NT2/D1 (cell line): ENCODE measurements around the gene TINAGL1.
A peak's percentile ranks its signal among the peaks of the same experiment; 100 is the strongest.

Source experiments
- DNase-seq: peaks from one replicate; pipeline ENCODE4 v3.0.0-alpha.2; 2011; ENCODE audit warnings: low read depth, low spot score
- H3K27me3 ChIP-seq: 2 replicates; pipeline ENCODE4 v1.6.0; 2011; ENCODE audit warnings: mild to moderate bottlenecking; ENCODE audit not compliant: insufficient read length, insufficient read depth
- H3K36me3 ChIP-seq: 2 replicates; pipeline ENCODE4 v1.6.1; 2011; ENCODE audit warnings: mild to moderate bottlenecking, low read length, mixed read lengths; ENCODE audit not compliant: insufficient read depth, insufficient read length
- H3K4me1 ChIP-seq: 2 replicates; pipeline ENCODE4 v1.5.1; 2011; ENCODE audit not compliant: insufficient read depth, insufficient read length
- H3K4me3 ChIP-seq: 2 replicates; pipeline ENCODE4 v1.5.1; 2011; ENCODE audit warnings: low read depth; ENCODE audit not compliant: insufficient read length
- H3K9ac ChIP-seq: 2 replicates; pipeline ENCODE4 v1.6.0; 2011; ENCODE audit warnings: low read depth; ENCODE audit not compliant: insufficient read length
- H3K9me3 ChIP-seq: 2 replicates; pipeline ENCODE4 v1.5.1; 2011; ENCODE audit warnings: mild to moderate bottlenecking, low read length; ENCODE audit not compliant: insufficient read depth
- SUZ12 ChIP-seq: IDR thresholded peaks from 2 replicates; pipeline ENCODE4 v1.6.1; 2011; ENCODE audit not compliant: insufficient read length, insufficient read depth; ENCODE audit errors: extremely low read depth
- YY1 ChIP-seq: IDR thresholded peaks from 2 replicates; pipeline ENCODE4 v1.6.1; 2011; ENCODE audit not compliant: insufficient read length, insufficient read depth
- ZNF274 ChIP-seq: IDR thresholded peaks from 2 replicates; pipeline ENCODE4 v1.6.1; 2011; ENCODE audit warnings: mild to moderate bottlenecking, low read depth, low read length

The TINAGL1 gene

DNA sequence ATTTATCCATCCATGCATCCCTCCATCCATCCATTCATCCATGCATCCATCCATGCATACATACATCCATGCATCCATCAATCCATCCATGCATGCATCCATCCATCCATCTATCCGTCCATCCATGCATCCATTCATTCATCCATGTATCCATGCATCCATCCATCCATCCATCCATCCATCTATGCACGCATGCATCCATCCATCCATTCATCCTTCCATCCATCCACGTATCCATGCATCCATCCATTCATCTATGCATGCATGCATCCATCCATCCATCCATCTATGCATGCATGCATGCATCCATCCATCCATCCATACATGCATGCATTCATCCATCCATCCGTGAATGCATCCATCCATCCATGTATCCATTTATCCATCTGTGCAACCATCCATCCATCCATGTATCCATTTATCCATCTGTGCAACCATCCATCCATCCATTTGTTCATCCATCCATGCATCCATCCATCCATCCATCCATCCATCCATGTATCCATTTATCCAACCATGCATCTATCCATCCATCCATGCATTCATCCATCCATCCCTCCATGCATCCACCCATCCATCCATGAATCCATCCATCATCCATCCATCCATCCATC, 30.3 kb upstream of the TINAGL1 start:
- no peak for TF ChIP-seq ZNF274
- no peak for TF ChIP-seq YY1
- TF ChIP-seq SUZ12: no peak
- Histone ChIP-seq H3K36me3 (no peaks in the 10 kb centered on the region), H3K9me3 (peaks cover 19% of the 10 kb centered on the region), H3K9ac (no peak overlapping the region), H3K4me3 (no peak overlapping the region), H3K4me1 (peaks cover 5% of the 10 kb centered on the region), H3K27me3 (no peaks in the 10 kb centered on the region)
- DNase-seq: no peak

DNA sequence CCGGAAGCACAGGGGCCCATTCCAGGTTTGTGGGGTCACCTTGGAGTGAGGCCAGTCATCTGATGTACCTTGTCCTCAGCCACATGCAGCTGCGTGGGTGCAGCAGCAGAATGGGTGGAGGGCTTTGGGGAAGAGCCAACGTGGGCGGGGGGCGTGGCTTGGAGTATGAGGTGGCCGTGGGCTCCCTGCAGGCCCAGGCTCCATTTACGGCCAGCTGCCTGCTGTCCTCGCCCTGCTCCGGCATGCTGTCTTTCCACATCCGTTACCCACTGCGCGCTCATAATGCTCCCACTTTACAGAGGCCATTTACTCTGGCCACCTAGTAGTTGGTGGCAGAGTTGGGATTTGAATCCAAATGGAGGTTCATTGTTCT, 27.8 kb upstream of the TINAGL1 start:
- no peak overlapping the region for H3K4me3 ChIP-seq
- no peaks in the 10 kb centered on the region for H3K36me3 ChIP-seq
- H3K9me3 ChIP-seq: no peaks in the 10 kb centered on the region; the same call in 1 of the 2 replicates
- DNase-seq: no peak
- peak overlapping the region; percentile 54 for H3K9ac ChIP-seq
- H3K27me3 ChIP-seq: no peaks in the 10 kb centered on the region
- peaks cover 5% of the 10 kb centered on the region for H3K4me1 ChIP-seq
- TF ChIP-seq SUZ12 (no peak), ZNF274 (no peak), YY1 (no peak)

DNA sequence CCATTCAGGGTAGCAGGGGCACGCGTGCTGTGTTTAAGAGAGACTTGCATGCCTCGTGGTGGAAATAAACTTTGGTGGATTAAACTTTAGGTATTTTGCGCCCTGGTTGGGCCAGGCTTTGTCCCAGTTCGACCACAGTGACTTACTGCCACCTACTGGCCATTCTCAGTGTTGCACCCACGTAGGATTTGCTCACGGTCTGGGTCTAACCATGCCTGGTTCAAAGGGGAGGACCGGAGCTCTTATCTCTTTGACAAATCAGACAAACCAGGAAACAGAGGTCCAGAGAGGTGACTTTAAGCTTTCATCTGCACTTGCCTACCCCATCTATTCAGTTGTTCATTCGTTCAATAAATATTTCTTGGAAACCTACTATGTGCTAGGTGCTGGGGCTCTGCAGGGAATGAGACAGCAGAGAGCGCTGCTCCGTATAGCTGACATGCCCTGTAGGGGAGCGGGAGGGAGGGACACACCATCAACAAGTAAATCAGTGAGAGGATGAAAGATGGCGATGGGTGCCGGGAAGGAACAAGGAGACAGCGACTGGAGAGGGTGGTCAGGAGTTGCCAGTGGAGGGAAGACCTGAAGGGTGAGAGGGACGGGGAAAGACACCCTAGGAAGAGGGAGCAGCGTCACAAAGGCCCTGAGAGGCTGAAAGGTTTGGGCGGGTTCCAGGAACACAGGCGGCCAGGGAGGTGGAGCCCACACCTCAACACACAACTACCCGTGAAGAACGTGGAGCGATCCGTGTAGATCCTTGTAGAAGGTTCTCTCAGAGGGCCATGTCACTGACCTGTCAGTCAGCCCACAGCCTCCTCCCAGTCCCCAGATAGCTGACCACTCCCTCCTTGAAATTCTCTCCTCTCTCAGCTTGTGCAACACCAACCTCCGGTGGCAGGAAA, 27.2 kb upstream of the TINAGL1 start:
- TF ChIP-seq ZNF274 (no peak), YY1 (peak; percentile 34)
- Histone ChIP-seq H3K27me3 (no peaks in the 10 kb centered on the region), H3K36me3 (no peaks in the 10 kb centered on the region), H3K9me3 (no peaks in the 10 kb centered on the region; the same call in 1 of the 2 replicates), H3K4me3 (peak overlapping the region; percentile 61), H3K9ac (peak overlapping the region; percentile 77), H3K4me1 (peaks cover 5% of the 10 kb centered on the region)
- peak; percentile 93 for DNase-seq

DNA sequence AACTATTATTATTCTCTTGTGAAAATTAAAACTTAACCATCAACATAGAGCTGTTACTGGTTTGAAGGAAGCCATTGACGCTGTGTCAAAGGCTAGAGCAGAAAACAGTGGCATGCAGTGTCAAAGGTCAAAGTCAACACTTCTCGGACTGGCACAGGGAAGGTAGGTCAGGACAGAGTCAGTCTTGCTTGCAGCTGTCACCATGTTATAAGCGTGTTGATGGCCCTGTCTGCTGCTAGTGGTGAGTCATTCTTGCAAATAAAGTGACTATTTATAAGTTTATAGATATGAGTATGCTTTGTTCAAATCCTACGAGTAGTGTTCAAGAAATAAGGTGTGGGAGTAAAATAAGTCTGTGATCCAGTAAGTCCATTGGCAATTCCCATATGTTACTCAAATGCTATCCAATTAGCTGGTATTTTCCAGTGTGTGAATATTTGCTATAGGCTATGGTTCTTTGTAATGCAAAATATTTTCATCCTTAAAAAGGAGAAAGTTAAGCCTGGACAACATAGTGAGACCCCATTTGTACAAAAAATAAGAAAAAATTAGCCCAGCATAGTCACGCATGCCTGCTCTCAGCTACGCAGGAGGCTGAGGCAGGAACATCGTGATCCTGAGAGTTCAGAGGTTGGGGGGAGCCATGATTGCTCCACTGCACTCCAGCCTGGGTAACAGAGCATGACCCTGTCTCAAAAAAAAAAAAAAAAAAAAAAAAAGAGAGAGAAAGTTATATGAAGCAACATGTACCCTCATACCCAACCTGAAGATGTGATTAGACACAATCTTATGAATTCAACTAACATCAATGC, 26.3 kb upstream of the TINAGL1 start:
- H3K27me3 ChIP-seq: no peaks in the 10 kb centered on the region
- peak overlapping the region; percentile 61 for H3K4me3 ChIP-seq
- H3K9me3 ChIP-seq: no peaks in the 10 kb centered on the region; the same call in 1 of the 2 replicates
- no peaks in the 10 kb centered on the region for H3K36me3 ChIP-seq
- TF ChIP-seq ZNF274: no peak
- no peak for TF ChIP-seq YY1
- TF ChIP-seq SUZ12: no peak
- no peak for DNase-seq
- H3K4me1 ChIP-seq: peaks cover 5% of the 10 kb centered on the region
- H3K9ac ChIP-seq: peak overlapping the region; percentile 77

DNA sequence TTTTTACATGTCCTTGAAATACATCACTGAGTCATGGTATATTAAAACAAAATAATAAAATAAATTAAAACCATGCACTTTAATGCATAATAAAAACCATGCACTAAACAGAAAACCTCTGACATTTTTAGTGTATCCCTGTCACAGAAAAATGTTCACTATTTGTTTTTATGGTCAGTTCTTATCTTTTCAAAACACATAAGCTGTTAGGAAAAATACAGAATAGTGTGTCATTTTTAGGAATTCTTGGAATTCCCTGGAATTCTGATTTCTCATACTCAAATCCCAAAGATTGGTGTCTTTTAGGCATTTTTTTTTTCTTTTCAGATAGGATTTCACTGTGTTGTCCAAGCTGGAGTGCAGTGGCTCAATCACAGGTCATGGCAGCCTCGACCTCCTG, 25.1 kb upstream of the TINAGL1 start:
- DNase-seq: no peak
- no peak overlapping the region for H3K4me3 ChIP-seq
- H3K9ac ChIP-seq: no peak overlapping the region
- H3K36me3 ChIP-seq: no peaks in the 10 kb centered on the region
- no peaks in the 10 kb centered on the region for H3K27me3 ChIP-seq
- peaks cover 5% of the 10 kb centered on the region for H3K4me1 ChIP-seq
- no peaks in the 10 kb centered on the region for H3K9me3 ChIP-seq
- no peak for TF ChIP-seq ZNF274
- TF ChIP-seq SUZ12: no peak
- no peak for TF ChIP-seq YY1

DNA sequence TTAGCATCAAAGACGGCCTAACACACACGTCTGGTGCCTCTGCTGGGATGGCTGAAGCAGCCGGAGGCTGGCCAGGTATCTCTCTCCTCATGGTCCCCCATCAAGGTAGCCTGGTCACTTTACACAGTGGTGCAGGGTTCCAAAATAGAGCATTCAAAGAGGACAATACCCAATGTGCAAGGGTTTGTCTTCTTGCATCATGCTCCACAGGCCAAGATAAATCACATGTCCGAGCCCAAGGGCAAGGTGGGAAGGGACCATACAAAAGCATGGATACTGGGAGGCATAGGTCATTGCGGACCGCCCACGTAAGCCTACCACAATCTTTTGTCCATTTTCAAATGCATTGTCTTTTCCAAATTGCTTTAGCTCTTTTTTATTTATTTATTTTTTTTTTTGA, 23.8 kb upstream of the TINAGL1 start:
- Histone ChIP-seq H3K4me3 (no peak overlapping the region), H3K27me3 (no peaks in the 10 kb centered on the region), H3K36me3 (no peaks in the 10 kb centered on the region), H3K4me1 (peaks cover 5% of the 10 kb centered on the region), H3K9me3 (no peaks in the 10 kb centered on the region), H3K9ac (no peak overlapping the region)
- TF ChIP-seq SUZ12 (no peak), YY1 (no peak), ZNF274 (no peak)
- no peak for DNase-seq
